Stimulated activated naive CD8-positive, alpha-beta T cell treated with anti-CD3 and anti-CD28 coated beads, Interleukin-15, Interleukin-2, amounts not matched to agents 100 ng/mL and 50 ng/mL, for 24 hours (primary cell): Measurements from ENCODE around the gene PRKAG1.

Source experiments
- H3K27ac Mint-ChIP-seq: one replicate; pipeline ENCODE4 v1.8.0; 2021; ENCODE audit warnings: mild to moderate bottlenecking, mixed read lengths
- H3K27me3 Mint-ChIP-seq: one replicate; pipeline ENCODE4 v1.8.0; 2021; ENCODE audit warnings: mixed read lengths
- H3K36me3 Mint-ChIP-seq: one replicate; pipeline ENCODE4 v1.8.0; 2021; ENCODE audit warnings: low read depth, mixed read lengths
- H3K4me1 Mint-ChIP-seq: one replicate; pipeline ENCODE4 v1.8.0; 2021; ENCODE audit warnings: low read depth, mixed read lengths
- H3K4me3 Mint-ChIP-seq: one replicate; pipeline ENCODE4 v1.8.0; 2021; ENCODE audit warnings: mild to moderate bottlenecking, mixed read lengths
- H3K9me3 Mint-ChIP-seq: one replicate; pipeline ENCODE4 v1.8.0; 2021; ENCODE audit warnings: mixed read lengths

The PRKAG1 gene

GRCh38 chr12:49040364-49040855 lies 21.8 kb upstream of the PRKAG1 start:
- no peak overlapping the region for H3K4me3 Mint-ChIP-seq
- H3K4me1 Mint-ChIP-seq, result no peaks in the 10 kb centered on the region
- H3K36me3 Mint-ChIP-seq, result peaks cover 58% of the 10 kb centered on the region
- H3K27me3 Mint-ChIP-seq, result no peaks in the 10 kb centered on the region
- no peak overlapping the region for H3K27ac Mint-ChIP-seq
- no peaks in the 10 kb centered on the region for H3K9me3 Mint-ChIP-seq

GRCh38 chr12:49039421-49040363 lies 21.1 kb upstream of the PRKAG1 start:
- Mint-ChIP-seq H3K27ac (no peak overlapping the region), H3K4me3 (no peak overlapping the region), H3K36me3 (peaks cover 59% of the 10 kb centered on the region), H3K27me3 (no peaks in the 10 kb centered on the region), H3K9me3 (no peaks in the 10 kb centered on the region), H3K4me1 (no peaks in the 10 kb centered on the region)

- Mint-ChIP-seq H3K4me3 (no peak overlapping the region), H3K9me3 (no peaks in the 10 kb centered on the region), H3K27ac (no peak overlapping the region), H3K27me3 (no peaks in the 10 kb centered on the region), H3K4me1 (no peaks in the 10 kb centered on the region), H3K36me3 (peaks cover 58% of the 10 kb centered on the region)
These were observed 19.8 kb upstream of the PRKAG1 start for GRCh38 chr12:49038291-49038955.

GRCh38 chr12:49037947-49038237 lies 19.3 kb upstream of the PRKAG1 start:
- no peaks in the 10 kb centered on the region for H3K27me3 Mint-ChIP-seq
- no peaks in the 10 kb centered on the region for H3K9me3 Mint-ChIP-seq
- H3K4me3 Mint-ChIP-seq, result no peak overlapping the region
- peaks cover 55% of the 10 kb centered on the region for H3K36me3 Mint-ChIP-seq
- no peaks in the 10 kb centered on the region for H3K4me1 Mint-ChIP-seq
- no peak overlapping the region for H3K27ac Mint-ChIP-seq

- peaks cover 49% of the 10 kb centered on the region for H3K36me3 Mint-ChIP-seq
- no peak overlapping the region for H3K4me3 Mint-ChIP-seq
- H3K9me3 Mint-ChIP-seq, result no peaks in the 10 kb centered on the region
- H3K27me3 Mint-ChIP-seq, result no peaks in the 10 kb centered on the region
- H3K4me1 Mint-ChIP-seq, result no peaks in the 10 kb centered on the region
- no peak overlapping the region for H3K27ac Mint-ChIP-seq
These were observed 18.8 kb upstream of the PRKAG1 start for GRCh38 chr12:49037111-49037946.

- H3K4me1 Mint-ChIP-seq, result no peaks in the 10 kb centered on the region
- H3K9me3 Mint-ChIP-seq, result no peaks in the 10 kb centered on the region
- H3K27ac Mint-ChIP-seq, result no peak overlapping the region
- no peak overlapping the region for H3K4me3 Mint-ChIP-seq
- peaks cover 43% of the 10 kb centered on the region for H3K36me3 Mint-ChIP-seq
- H3K27me3 Mint-ChIP-seq, result no peaks in the 10 kb centered on the region
These were observed 17.5 kb upstream of the PRKAG1 start for GRCh38 chr12:49036029-49036428.

- Mint-ChIP-seq H3K27ac (no peak overlapping the region), H3K9me3 (no peaks in the 10 kb centered on the region), H3K27me3 (no peaks in the 10 kb centered on the region), H3K4me1 (no peaks in the 10 kb centered on the region), H3K36me3 (peaks cover 52% of the 10 kb centered on the region), H3K4me3 (no peak overlapping the region)
These were observed 15.7 kb upstream of the PRKAG1 start for GRCh38 chr12:49034286-49034622.

GRCh38 chr12:49033611-49034285 lies 15.2 kb upstream of the PRKAG1 start:
- Mint-ChIP-seq H3K9me3 (no peaks in the 10 kb centered on the region), H3K4me3 (no peak overlapping the region), H3K36me3 (peaks cover 52% of the 10 kb centered on the region), H3K27ac (no peak overlapping the region), H3K4me1 (no peaks in the 10 kb centered on the region), H3K27me3 (no peaks in the 10 kb centered on the region)

- H3K4me1 Mint-ChIP-seq, result no peaks in the 10 kb centered on the region
- H3K9me3 Mint-ChIP-seq, result no peaks in the 10 kb centered on the region
- no peak overlapping the region for H3K4me3 Mint-ChIP-seq
- peaks cover 53% of the 10 kb centered on the region for H3K36me3 Mint-ChIP-seq
- peak overlapping the region; percentile 28 for H3K27ac Mint-ChIP-seq
- no peaks in the 10 kb centered on the region for H3K27me3 Mint-ChIP-seq
These were observed 14.3 kb upstream of the PRKAG1 start for GRCh38 chr12:49032679-49033447.

GRCh38 chr12:49032276-49032675 lies 13.7 kb upstream of the PRKAG1 start:
- Mint-ChIP-seq H3K9me3 (no peaks in the 10 kb centered on the region), H3K36me3 (peaks cover 58% of the 10 kb centered on the region), H3K27me3 (no peaks in the 10 kb centered on the region), H3K27ac (no peak overlapping the region), H3K4me3 (no peak overlapping the region), H3K4me1 (no peaks in the 10 kb centered on the region)

GRCh38 chr12:49031573-49032161 lies 13.1 kb upstream of the PRKAG1 start:
- H3K27me3 Mint-ChIP-seq, result no peaks in the 10 kb centered on the region
- H3K27ac Mint-ChIP-seq, result no peak overlapping the region
- no peaks in the 10 kb centered on the region for H3K9me3 Mint-ChIP-seq
- H3K4me1 Mint-ChIP-seq, result no peaks in the 10 kb centered on the region
- H3K36me3 Mint-ChIP-seq, result peaks cover 58% of the 10 kb centered on the region
- no peak overlapping the region for H3K4me3 Mint-ChIP-seq

- Mint-ChIP-seq H3K9me3 (no peaks in the 10 kb centered on the region), H3K4me1 (no peaks in the 10 kb centered on the region), H3K27ac (no peak overlapping the region), H3K27me3 (no peaks in the 10 kb centered on the region), H3K4me3 (no peak overlapping the region), H3K36me3 (peaks cover 60% of the 10 kb centered on the region)
These were observed 12.4 kb upstream of the PRKAG1 start for GRCh38 chr12:49030714-49031572.

- Mint-ChIP-seq H3K27ac (no peak overlapping the region), H3K9me3 (no peaks in the 10 kb centered on the region), H3K4me1 (no peaks in the 10 kb centered on the region), H3K27me3 (no peaks in the 10 kb centered on the region), H3K36me3 (peaks cover 58% of the 10 kb centered on the region), H3K4me3 (no peak overlapping the region)
These were observed 11.5 kb upstream of the PRKAG1 start for GRCh38 chr12:49030119-49030518.
